Smooth muscle cell (in vitro differentiated cells): ENCODE results near the gene KCNJ18. TPM values are rescaled to one million over a fixed set of nuclear protein-coding genes. Genes with fewer than 3 reads are reported as not detected.
"Not testable (repeated sequence)": the region's sequence is repeated elsewhere in the genome, so short reads cannot be mapped to it uniquely, and the experiment has no call there.

Experiments
- DNase-seq: peaks from one replicate; lab custom pipeline; 2025; ENCODE audit not compliant: unreplicated experiment; lab: John Stamatoyannopoulos, UW
- H2AFZ ChIP-seq: fragments of 200-600 bp; sonication (generic); 2 replicates; pipeline ENCODE4 v1.6.0; 2016; ENCODE audit warnings: antibody characterized with exemption, low read depth, mild to moderate bottlenecking
- H3F3A ChIP-seq: fragments of 200-600 bp; sonication (generic); 2 replicates; pipeline ENCODE4 v1.6.0; 2017; ENCODE audit warnings: antibody characterized with exemption, low read depth
- H3K27ac ChIP-seq: fragments of 200-600 bp; sonication (generic); 2 replicates; pipeline ENCODE4 v1.5.1; 2016; ENCODE audit warnings: low read depth, mild to moderate bottlenecking
- H3K27me3 ChIP-seq: fragments of 200-600 bp; sonication (generic); 2 replicates; pipeline ENCODE4 v1.6.1; 2016; ENCODE audit warnings: low read depth, mild to moderate bottlenecking
- H3K36me3 ChIP-seq: fragments of 200-600 bp; sonication (generic); 2 replicates; pipeline ENCODE4 v1.5.1; 2016; ENCODE audit warnings: low read depth
- H3K4me1 ChIP-seq: fragments of 200-600 bp; sonication (generic); 2 replicates; pipeline ENCODE4 v1.5.1; 2016; ENCODE audit warnings: low read depth
- H3K4me2 ChIP-seq: fragments of 200-600 bp; sonication (generic); 2 replicates; pipeline ENCODE4 v1.6.0; 2016; ENCODE audit warnings: mild to moderate bottlenecking
- H3K4me3 ChIP-seq: fragments of 200-600 bp; sonication (generic); 2 replicates; pipeline ENCODE4 v1.5.1; 2016; ENCODE audit warnings: mild to moderate bottlenecking
- H3K79me2 ChIP-seq: fragments of 200-600 bp; sonication (generic); 2 replicates; pipeline ENCODE4 v1.6.0; 2016; ENCODE audit warnings: low read depth, mild to moderate bottlenecking
- H3K9ac ChIP-seq: fragments of 200-600 bp; sonication (generic); 2 replicates; pipeline ENCODE4 v1.6.0; 2016; ENCODE audit warnings: low read depth
- H3K9me3 ChIP-seq: fragments of 200-600 bp; sonication (generic); replicated peaks from 2 replicates; pipeline ENCODE4 v1.5.1; 2016; ENCODE audit warnings: low read depth
- H4K20me1 ChIP-seq: fragments of 200-600 bp; sonication (generic); 2 replicates; pipeline ENCODE4 v1.6.0; 2016; ENCODE audit warnings: low read depth
- WGBS: methylation state at CpG from one replicate; pipeline ENCODE4 v1.1.7; 2016; ENCODE audit warnings: low lambda C conversion rate; 5-methylcytosine and 5-hydroxymethylcytosine counted together
- polyA plus RNA-seq: library from polyadenylated mRNA; unstranded; fragments of >200 nt; fragmentation: Nextera tagmentation; extraction: Ambion mirVana; gene quantifications from 2 replicates; pipeline ENCODE4 v1.2.1, GENCODE V29; 2016
- total RNA-seq: library from RNA; depleted of rRNA; stranded (reverse); fragments of >200 nt; gene quantifications from 2 replicates; pipeline ENCODE4 v1.2.3, GENCODE V29; 2014

The KCNJ18 gene
- total and polyA plus RNA-seq, 2 experiments from 2014 or later: not detected

DNA sequence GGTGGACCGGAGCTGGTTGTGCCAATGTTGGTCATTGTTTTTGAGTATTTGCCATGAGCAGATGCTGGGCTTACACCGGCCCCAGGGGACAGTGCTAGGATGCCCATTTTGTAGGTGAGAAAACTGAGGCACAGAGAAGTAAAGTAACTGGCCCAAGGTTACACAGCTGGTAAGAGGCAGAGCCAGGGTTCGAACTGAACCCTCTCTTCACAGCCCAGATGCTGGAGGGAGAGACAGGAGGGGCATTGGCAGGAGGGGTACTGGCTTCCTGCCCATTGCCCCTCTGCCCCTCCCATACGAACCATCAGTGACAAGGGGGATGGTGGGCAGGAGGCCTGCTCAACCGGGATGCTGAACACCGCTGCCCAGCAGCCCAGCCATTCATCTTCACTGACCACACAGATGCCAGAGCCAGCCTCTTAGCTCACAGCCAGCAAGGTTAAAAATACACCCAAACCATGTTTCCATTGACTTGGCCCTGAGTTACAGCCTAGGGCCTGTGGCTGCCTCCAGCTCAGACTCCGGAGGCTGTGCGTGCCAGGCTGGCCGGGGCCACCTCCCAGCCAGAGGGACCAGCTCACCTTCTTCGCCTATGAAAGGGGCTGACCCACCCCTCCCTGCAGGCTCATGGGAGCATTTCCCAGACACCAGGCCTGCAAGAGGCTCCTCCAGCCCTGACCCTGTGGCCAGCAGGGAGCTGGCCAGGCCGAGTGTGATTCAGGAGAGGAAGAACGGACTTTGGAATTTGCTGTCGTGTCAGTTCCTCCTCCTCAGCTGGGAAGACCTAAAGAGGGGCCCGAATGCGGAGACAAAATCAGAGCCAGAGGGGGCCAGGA is 57.6 kb downstream of the KCNJ18 start:
- not testable (repeated sequence) for H3K4me3 ChIP-seq, H3K27me3 ChIP-seq, H3K27ac ChIP-seq, H3K79me2 ChIP-seq, H3K9me3 ChIP-seq, H3F3A ChIP-seq, H3K4me1 ChIP-seq, H3K4me2 ChIP-seq, DNase-seq, H4K20me1 ChIP-seq, H3K36me3 ChIP-seq, H2AFZ ChIP-seq, H3K9ac ChIP-seq
- WGBS: 78% methylated on average over 14 of the region's 15 CpGs

DNA sequence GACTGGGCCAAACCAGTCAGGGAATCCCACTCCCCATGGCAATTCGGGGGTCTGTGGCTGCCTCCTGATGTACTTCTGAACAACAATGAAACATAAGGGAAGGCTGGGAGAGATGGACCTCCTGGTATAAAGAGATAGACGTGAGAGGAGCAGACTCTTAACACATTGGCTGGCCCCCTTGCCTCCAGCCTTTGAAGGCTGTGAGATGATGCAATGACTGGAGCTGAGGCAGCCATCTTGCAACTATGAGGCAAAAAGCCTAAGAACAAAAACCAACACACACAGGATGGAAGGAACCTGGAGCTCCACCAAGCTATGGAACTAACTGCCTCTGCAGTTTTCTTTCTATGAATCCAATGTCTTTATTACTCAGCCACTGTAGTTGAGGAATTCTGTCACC is 58.8 kb downstream of the KCNJ18 start:
- not testable (repeated sequence) for H4K20me1 ChIP-seq, H3K4me1 ChIP-seq, H3K4me3 ChIP-seq, H2AFZ ChIP-seq, H3K79me2 ChIP-seq, H3K9me3 ChIP-seq, H3K4me2 ChIP-seq, H3K27me3 ChIP-seq, H3F3A ChIP-seq, DNase-seq, H3K36me3 ChIP-seq, H3K27ac ChIP-seq, H3K9ac ChIP-seq
- WGBS: 52% methylated on average over 2 of the region's 2 CpGs
